T-helper 22 cell (primary cell): ENCODE data around the gene NDRG2.

ENCODE experiments used
- DNase-seq: peaks from one replicate; pipeline ENCODE4 v3.0.0-alpha.2; 2020; ENCODE audit warnings: low read depth

NDRG2 gene

DNA sequence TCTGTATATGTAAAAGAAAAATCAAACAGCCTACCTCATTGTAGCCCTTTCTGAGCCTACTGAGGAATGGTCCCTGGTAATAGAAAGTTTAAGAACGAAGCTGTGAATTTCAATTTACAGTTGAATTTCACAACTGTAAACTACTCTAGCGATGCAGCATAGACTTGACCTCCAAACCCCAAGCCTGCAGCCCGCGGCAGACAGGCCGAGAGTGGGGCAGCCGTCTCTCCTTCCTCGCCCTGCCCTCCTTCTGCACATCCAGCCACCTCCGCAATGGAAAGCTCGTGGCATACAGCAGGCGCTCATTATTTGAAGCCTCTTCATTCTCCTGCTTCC is 54.2 kb downstream of the NDRG2 start:
- DNase-seq: no peak

DNA sequence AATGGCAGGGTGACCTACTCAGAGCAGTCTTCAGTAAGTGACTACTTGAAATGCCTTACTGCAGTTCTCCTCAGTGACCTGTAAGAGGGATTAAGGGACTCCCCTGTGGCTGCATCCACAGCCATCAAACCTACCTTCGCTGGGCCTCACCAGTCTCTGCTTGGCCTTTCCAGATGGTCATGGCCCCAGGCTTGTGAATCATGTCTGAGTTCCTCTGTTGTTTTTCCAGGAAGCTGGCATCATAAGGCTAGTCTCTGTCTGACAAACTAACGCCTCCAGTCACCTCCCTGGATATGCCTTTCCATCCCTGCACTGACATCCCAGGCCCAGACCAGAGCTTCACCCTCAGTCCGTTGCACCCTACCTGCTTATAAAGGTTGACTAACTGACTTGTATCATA is 55.5 kb downstream of the NDRG2 start:
- DNase-seq: no peak
